Muscle of leg (tissue), 11 donors: ENCODE data around the gene FSIP2. TPM values are rescaled to one million over a fixed set of nuclear protein-coding genes. Genes with fewer than 3 reads are reported as not detected.

Experiments used
- DNase-seq: peaks from one replicate; pipeline ENCODE4 v3.0.0; 2013
- H3K27ac ChIP-seq: one replicate; pipeline ENCODE4 v1.5.1; 2013; ENCODE audit warnings: mild to moderate bottlenecking, low read length, control low read depth
- H3K27me3 ChIP-seq: one replicate; pipeline ENCODE4 v1.6.1; 2013; ENCODE audit warnings: low read length; ENCODE audit not compliant: control insufficient read depth, insufficient read depth
- H3K36me3 ChIP-seq: one replicate; pipeline ENCODE4 v1.6.1; 2013; ENCODE audit warnings: low read length; ENCODE audit not compliant: control insufficient read depth, insufficient read depth
- H3K4me1 ChIP-seq: one replicate; pipeline ENCODE4 v1.6.1; 2013; ENCODE audit warnings: low read length; ENCODE audit not compliant: control insufficient read depth, insufficient read depth
- H3K4me3 ChIP-seq: one replicate; pipeline ENCODE4 v1.5.1; 2013; ENCODE audit warnings: low read length, control low read depth
- H3K9me3 ChIP-seq: replicated peaks from 2 replicates; pipeline ENCODE4 v1.6.1; 2013; ENCODE audit warnings: low read depth, low read length; ENCODE audit not compliant: control insufficient read depth
- WGBS: methylation state at CpG from one replicate; pipeline ENCODE4 v1.1.5; 2013; ENCODE audit warnings: missing lambda C conversion rate; ENCODE audit not compliant: insufficient coverage; 5-methylcytosine and 5-hydroxymethylcytosine counted together
- polyA plus RNA-seq, 8 donors: library from polyadenylated mRNA; unstranded; fragments of 120-200 nt; gene quantifications; one replicate each; pipeline versions ENCODE4 v1.2.1 to v1.2.3, GENCODE V29; 2013; ENCODE audit warnings: inconsistent platforms in 1 of 8, low replicate concordance in 1 of 8; ENCODE audit not compliant: insufficient read length in 8 of 8, insufficient read depth in 1 of 8
- total RNA-seq: library from RNA; stranded (reverse); fragments of 120-200 nt; gene quantifications from one replicate; pipeline ENCODE4 v1.2.4, GENCODE V29; 2013

Gene FSIP2
- total and polyA plus RNA-seq, 9 donors = 0.63 to 2.6 (median 0.80) TPM

GRCh38 chr2:185771396-185771795, 32.8 kb downstream of the FSIP2 start:
- Histone ChIP-seq H3K36me3 (no peaks in the 10 kb centered on the region), H3K9me3 (peaks cover 25% of the 10 kb centered on the region), H3K4me1 (no peaks in the 10 kb centered on the region), H3K4me3 (no peak overlapping the region), H3K27me3 (no peaks in the 10 kb centered on the region), H3K27ac (no peak overlapping the region)
- no peak for DNase-seq

GRCh38 chr2:185780890-185781289, 42.3 kb downstream of the FSIP2 start:
- H3K4me3 ChIP-seq = no peak overlapping the region
- no peaks in the 10 kb centered on the region for H3K9me3 ChIP-seq
- no peaks in the 10 kb centered on the region for H3K27me3 ChIP-seq
- WGBS = no CpG with 5 or more reads among the region's 2 CpGs
- H3K4me1 ChIP-seq = no peaks in the 10 kb centered on the region
- no peaks in the 10 kb centered on the region for H3K36me3 ChIP-seq
- no peak for DNase-seq
- H3K27ac ChIP-seq = no peak overlapping the region

- 68% methylated on average over 2 of the region's 4 CpGs for WGBS
- H3K4me1 ChIP-seq = no peaks in the 10 kb centered on the region
- H3K27me3 ChIP-seq = no peaks in the 10 kb centered on the region
- H3K9me3 ChIP-seq = no peaks in the 10 kb centered on the region
- H3K4me3 ChIP-seq = no peak overlapping the region
- no peaks in the 10 kb centered on the region for H3K36me3 ChIP-seq
- DNase-seq = no peak
- no peak overlapping the region for H3K27ac ChIP-seq
Measured at GRCh38 chr2:185782223-185782769, 43.7 kb downstream of the FSIP2 start.

GRCh38 chr2:185785156-185785555, 46.6 kb downstream of the FSIP2 start:
- Histone ChIP-seq H3K27ac (no peak overlapping the region), H3K4me1 (no peaks in the 10 kb centered on the region), H3K4me3 (no peak overlapping the region), H3K9me3 (no peaks in the 10 kb centered on the region), H3K27me3 (no peaks in the 10 kb centered on the region), H3K36me3 (no peaks in the 10 kb centered on the region)
- peak; percentile 64 for DNase-seq

DNA sequence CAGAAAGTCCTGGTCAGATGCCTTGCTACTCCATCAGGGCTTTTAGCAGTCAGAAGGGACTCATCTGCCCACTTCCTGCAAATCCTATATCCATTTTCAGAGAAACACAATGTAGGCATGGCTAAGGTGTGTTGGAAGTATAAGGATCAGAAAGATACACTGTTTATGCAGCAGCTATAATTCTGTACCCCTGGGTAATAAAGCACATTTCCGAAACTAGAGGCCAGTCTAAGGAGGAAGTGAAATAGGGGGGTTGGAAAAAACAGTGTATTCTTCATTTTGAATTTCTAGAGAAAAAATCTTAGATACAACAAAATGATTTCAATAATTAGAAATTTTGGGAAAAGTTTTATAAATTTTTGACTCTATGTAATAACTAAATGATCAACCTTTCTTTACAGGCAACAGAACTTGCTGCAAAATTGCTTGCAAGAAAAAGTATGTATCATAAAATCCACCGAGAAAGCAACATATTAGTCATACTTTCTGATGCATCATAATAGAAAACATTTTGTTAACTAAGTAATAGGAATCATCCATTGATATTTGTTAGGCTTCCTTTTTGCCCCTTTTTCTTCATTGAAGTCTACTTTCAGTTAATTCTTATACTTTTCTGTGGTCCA, 47.4 kb downstream of the FSIP2 start:
- DNase-seq = peak; percentile 14
- no peak overlapping the region for H3K4me3 ChIP-seq
- H3K36me3 ChIP-seq = no peaks in the 10 kb centered on the region
- no peaks in the 10 kb centered on the region for H3K27me3 ChIP-seq
- H3K4me1 ChIP-seq = no peaks in the 10 kb centered on the region
- no peak overlapping the region for H3K27ac ChIP-seq
- WGBS = no CpG with 5 or more reads among the region's 2 CpGs
- H3K9me3 ChIP-seq = no peaks in the 10 kb centered on the region

GRCh38 chr2:185787227-185788145, 48.9 kb downstream of the FSIP2 start:
- H3K36me3 ChIP-seq = no peaks in the 10 kb centered on the region
- no CpG with 5 or more reads among the region's 2 CpGs for WGBS
- peak; percentile 37 for DNase-seq
- no peaks in the 10 kb centered on the region for H3K9me3 ChIP-seq
- H3K27ac ChIP-seq = no peak overlapping the region
- H3K4me1 ChIP-seq = no peaks in the 10 kb centered on the region
- no peak overlapping the region for H3K4me3 ChIP-seq
- no peaks in the 10 kb centered on the region for H3K27me3 ChIP-seq

- Histone ChIP-seq H3K27ac (no peak overlapping the region), H3K4me3 (no peak overlapping the region), H3K4me1 (no peaks in the 10 kb centered on the region), H3K9me3 (no peaks in the 10 kb centered on the region), H3K36me3 (no peaks in the 10 kb centered on the region), H3K27me3 (no peaks in the 10 kb centered on the region)
- WGBS = no CpG with 5 or more reads among the region's 2 CpGs
- no peak for DNase-seq
Measured at GRCh38 chr2:185790361-185790760, 51.8 kb downstream of the FSIP2 start.

DNA sequence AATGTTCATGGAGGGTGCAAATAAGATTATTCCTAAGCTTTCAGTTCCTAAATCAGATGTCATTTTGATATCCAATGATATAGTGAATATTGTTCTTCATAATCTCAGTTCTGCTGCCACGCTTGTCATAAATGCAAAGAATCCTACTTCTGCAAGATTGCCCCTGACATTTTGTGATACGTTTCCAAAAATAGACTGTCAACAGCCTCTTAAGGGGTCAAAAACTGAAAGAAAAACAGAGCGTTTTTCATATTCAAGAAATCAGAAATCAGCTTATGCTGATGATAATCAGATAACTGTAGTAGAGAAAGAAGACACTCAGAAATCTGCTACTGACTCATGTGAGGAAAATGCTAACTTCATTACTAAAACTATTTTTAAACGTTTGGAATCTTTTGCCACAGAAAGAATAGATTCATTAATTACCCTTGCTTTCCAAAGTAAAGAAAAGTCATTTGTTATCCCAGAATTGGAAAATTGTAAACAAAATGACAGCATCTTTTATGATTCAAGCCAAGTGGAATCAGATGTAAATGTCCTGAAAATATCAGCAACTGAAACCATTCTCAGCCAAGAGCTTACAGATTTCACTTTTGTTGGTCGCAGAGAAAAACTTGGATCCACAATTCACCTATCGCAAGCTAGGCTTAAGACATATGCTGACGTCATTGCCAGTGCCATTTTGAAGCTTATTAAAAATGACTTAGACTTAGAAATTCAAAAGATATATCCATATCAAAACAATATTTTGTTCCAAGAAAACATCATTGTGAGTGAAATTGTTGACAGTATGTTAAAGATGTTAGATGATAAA, 55.1 kb downstream of the FSIP2 start:
- DNase-seq = no peak
- no CpG with 5 or more reads among the region's 7 CpGs for WGBS
- Histone ChIP-seq H3K27me3 (no peaks in the 10 kb centered on the region), H3K4me1 (no peaks in the 10 kb centered on the region), H3K36me3 (no peaks in the 10 kb centered on the region), H3K9me3 (no peaks in the 10 kb centered on the region), H3K27ac (no peak overlapping the region), H3K4me3 (no peak overlapping the region)

GRCh38 chr2:185796758-185797157, 58.2 kb downstream of the FSIP2 start:
- Histone ChIP-seq H3K27me3 (no peaks in the 10 kb centered on the region), H3K27ac (no peak overlapping the region), H3K36me3 (no peaks in the 10 kb centered on the region), H3K4me3 (no peak overlapping the region), H3K4me1 (no peaks in the 10 kb centered on the region), H3K9me3 (no peaks in the 10 kb centered on the region)
- no peak for DNase-seq
- WGBS = no CpG with 5 or more reads among the region's 2 CpGs

GRCh38 chr2:185802926-185803325, 64.3 kb downstream of the FSIP2 start:
- Histone ChIP-seq H3K36me3 (no peaks in the 10 kb centered on the region), H3K27ac (no peak overlapping the region), H3K4me3 (no peak overlapping the region), H3K9me3 (no peaks in the 10 kb centered on the region), H3K27me3 (no peaks in the 10 kb centered on the region), H3K4me1 (no peaks in the 10 kb centered on the region)
- DNase-seq = no peak
